ENCODE measurements around the gene NCR2.
"Not testable (repeated sequence)": the region's sequence is repeated elsewhere in the genome, so short reads cannot be mapped to it uniquely, and the experiment has no call there.

Gene NCR2, protein sequence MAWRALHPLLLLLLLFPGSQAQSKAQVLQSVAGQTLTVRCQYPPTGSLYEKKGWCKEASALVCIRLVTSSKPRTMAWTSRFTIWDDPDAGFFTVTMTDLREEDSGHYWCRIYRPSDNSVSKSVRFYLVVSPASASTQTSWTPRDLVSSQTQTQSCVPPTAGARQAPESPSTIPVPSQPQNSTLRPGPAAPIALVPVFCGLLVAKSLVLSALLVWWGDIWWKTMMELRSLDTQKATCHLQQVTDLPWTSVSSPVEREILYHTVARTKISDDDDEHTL

DNA sequence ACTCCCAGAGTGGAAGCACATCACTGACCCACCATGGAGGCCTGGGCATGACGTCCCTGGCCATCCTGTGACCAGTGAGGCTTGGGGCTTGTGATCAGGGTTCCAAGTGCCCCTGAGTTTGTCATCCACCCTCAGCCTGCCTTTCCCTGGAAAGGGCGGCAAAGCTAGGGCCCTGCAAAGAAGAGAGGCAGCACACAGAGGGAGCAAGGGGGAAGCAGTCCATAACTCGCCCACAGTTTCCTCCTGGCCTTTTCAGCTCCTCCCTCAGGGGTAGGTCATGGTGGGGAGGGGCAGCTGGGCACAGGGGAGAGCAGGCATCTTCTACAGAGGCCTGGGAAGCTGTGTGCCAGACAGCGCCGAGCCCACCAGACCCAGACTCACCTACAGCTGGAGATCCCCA is at the start of gene NCR2:
NCR2 (plus strand) TSS at position 313 of the 400 bp plus-strand sequence. CDS start 269 bp downstream, outside the sequence.
- DNase-seq, result no peak

DNA sequence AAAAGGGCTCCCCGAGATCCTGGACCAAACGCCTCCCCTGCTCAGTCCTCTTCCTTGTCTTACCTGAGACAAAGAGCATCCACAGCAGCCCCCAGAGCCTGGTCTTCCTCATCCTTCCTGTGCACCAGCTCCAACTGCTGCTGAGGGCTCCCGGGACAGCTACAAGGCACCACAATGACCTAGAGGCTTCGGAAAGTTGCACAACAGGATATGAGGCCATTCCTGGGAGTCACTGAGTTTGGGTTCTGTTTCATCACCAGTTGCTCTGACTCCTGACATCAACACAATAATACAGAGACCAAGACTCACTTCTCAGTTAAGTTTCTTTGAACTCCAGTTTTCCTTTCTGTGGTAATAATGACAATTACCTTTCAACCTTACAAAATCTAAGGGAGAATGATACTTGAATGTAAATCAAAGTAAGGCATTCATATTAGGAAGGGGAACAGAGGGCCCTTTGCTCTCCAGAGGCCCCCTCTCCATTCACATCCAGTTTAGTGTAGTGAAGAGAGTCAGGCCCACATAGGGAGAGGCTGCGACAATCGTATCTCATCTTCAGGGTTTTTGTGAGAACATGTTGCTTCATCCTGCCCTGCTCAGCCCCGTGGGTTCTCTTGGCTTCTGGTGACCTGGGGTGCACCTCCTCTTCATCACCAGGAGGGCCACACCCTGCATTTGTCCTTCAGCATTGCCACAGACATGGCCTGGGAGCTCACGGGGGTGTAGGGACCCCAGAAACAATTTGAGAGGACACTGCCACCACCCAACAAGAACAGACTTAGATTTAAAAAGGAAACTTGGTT is 48.7 kb upstream of the NCR2 start, which contains the start of gene TREM1:
TREM1 (minus strand) TSS at position 139 of the 803 bp plus-strand sequence; CDS start at position 112, 27 bp downstream.
- DNase-seq, result no peak

GRCh38 chr6:41288030-41288753 is 47.2 kb upstream of the NCR2 start:
- peak; percentile 94 for DNase-seq

DNA sequence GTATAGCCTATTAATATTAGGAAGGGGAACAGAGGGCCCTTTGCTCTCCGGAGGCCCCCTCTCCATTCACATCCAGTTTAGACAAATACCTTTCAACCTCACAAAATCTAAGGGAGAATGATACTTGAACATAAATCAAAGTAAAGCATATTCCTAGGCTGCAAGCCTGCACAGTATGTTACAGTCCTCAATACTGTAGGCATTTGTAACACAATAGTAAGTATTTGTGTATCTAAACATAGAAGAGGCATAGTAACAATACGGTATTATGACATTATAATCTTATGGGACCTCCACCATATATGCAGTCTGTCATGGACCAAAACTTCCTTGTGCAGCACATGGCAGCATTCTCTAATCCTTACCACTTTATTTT is 46.7 kb upstream of the NCR2 start:
- no peak for DNase-seq

GRCh38 chr6:41289815-41290214 is 45.6 kb upstream of the NCR2 start:
- no peak for DNase-seq

DNA sequence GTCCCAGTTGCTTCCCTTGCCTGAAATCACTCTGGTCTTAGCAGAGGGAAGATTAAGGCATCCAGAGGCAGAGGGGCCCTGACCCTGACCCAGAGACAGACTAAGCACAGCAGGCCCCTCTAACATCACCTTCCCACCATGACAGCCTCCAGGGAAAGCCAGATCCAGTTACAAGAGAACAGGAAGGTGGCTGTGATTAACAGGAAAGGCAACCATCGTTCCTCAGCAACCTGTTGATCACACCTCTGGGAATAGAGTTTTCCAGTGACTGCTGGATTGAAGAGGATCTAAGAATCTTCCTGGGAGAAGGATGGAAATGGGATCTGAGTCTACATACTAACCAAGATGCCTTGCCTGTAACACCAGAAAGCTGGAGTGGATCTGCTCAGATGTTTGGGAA is 43.7 kb upstream of the NCR2 start:
- no peak for DNase-seq

DNA sequence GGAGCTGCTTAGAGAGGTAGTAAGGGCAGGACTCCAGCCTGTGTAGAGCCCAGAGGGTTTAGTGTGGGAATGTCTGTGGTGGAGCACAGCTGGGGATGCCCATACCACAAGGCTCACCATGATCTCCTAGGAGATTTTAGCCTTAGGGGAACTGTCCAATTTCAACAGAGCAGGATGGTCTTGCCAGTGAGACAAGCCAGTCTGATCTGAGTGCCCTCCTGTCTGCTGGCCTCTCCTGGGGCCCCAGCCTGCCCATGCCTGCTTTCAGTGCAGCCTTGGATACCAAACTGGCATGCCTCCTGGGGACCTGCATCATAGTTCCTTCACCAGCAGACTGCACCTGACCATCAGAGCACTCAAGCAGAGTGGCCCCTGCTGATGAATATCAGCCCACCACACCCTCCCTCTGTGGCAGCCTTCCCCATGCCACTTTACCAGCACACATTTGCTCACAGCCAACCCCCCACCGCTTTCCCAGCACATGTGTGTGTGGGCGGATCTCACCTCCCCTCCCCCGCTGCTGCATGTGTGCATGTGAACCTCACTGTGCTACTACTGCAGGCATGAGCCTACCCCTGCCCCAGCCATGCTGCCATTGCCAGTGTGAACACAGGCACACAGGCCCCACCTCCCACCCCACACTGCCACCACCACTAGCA is 41.1 kb upstream of the NCR2 start:
- no peak for DNase-seq

- not testable (repeated sequence) for DNase-seq
Observed at GRCh38 chr6:41297248-41297647, 38.2 kb upstream of the NCR2 start.

DNA sequence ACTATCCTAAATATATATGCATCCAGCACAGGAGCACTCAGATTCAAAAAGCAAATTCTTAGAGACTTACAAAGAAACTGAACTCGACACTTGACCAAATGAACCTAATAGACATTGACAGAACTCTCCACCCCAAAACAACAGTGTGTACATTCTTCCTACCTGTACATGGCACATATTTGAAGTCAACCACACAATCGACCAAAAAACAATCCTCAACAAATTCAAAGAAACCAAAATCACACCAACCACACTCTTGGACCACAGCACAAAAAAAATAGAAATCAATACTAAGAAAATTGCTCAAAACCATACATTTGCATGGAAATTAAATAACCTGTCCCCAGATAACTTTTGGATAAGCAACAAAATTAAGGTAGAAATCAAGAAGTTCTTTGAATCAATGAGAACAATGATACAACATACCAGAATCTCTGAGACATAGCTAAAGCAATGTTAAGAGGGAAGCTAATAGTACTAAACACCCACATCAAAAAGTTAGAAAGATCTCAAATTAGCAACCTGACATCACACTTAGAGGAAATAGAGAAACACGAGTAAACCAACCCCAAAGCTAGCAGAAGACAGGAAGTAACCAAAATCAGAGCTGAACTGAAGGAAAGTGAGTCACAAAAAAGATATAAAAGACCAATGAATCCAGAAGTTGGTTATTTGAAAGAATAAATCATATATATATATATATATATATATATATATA is 36.5 kb upstream of the NCR2 start:
- DNase-seq, result no peak

GRCh38 chr6:41302638-41303037 is 32.8 kb upstream of the NCR2 start:
- no peak for DNase-seq

- DNase-seq, result peak; percentile 69
Observed at GRCh38 chr6:41306187-41306854, 29.1 kb upstream of the NCR2 start.

- no peak for DNase-seq
Observed at GRCh38 chr6:41315203-41315602, 20.2 kb upstream of the NCR2 start.

DNA sequence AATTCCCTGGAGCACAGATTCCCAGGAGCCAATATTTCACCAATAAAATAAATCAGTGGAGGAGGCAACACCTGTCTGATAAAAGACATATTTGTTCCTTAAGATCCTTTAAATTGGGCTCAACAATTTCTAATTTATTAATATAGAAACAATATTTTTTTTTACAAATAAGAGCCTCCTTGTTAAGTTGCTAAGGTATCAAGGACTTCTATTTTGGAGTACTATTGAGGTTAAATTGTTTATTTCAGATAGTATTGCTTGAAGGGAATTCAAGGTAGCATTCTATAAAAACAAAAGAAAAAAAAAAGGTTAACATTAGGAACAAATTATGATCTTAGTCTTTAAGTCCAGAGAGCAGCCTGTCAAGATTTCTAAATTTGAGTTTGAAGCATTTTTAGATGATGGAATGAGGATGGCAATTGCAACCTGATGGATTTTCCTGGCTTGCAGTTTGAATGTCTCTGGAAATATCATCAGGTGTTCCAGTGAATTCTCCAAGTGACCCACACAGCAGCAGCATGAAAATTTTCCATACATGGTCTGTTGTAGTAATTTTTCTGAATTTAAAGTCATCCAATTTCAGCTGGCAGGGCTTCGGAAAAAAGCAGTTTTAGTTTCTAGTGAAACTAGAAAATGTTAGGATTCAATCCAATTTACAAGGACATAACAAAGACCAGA is 19.3 kb upstream of the NCR2 start:
- no peak for DNase-seq

GRCh38 chr6:41318261-41318653 is 17.2 kb upstream of the NCR2 start:
- peak; percentile 14 for DNase-seq

GRCh38 chr6:41318654-41319565 is 16.5 kb upstream of the NCR2 start:
- peak; percentile 93 for DNase-seq

GRCh38 chr6:41321183-41321582 is 14.2 kb upstream of the NCR2 start:
- no peak for DNase-seq

DNA sequence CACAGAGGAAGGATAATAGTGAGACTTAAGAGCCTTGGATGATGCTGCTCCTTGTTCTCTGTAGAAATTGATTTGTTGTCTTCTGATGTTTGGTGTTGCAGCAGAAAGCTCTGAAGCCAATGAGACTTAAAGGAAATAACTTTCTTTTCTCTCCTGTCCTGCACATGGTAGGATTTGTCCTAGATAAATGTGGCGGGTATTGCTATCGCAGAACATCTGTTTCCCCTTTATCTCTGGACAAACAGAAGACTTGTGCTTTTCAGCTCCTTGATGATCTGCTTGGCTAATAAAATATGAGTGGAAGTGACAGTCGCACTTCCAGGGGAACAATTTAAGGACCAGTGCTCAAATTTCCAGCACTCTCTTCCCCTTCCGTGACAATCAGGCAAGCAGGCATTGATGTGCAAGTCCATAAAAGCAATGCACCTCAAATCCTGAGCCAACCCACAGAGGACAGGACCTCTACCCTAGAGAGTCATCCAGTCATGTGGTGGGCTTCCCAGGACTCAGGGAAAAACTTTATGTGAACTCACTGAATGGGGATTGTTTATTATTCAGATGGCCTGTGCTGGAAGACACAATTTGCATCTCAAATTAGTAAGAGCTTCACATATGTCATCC is 9.9 kb upstream of the NCR2 start:
- DNase-seq, result no peak

- no peak for DNase-seq
Observed at GRCh38 chr6:41326092-41326491, 9.3 kb upstream of the NCR2 start.

DNA sequence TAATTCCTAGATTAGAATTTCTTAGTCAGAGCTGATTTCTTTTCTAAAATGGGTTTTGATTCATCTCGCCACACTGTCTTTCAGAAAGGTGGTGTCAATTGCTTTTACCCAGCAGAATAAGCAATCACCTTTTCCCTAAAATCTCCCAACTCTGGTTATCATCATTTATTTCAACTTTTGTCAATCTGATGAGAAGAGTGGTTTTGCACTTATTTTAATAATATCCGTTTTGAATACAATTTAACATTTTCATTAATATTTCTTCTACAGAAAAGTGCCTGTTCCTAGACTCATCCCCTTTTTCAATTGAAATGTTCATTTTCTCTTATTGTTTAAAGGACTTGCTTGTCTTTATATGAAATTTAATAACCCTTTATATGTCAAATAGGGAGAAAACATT is 8.2 kb upstream of the NCR2 start:
- no peak for DNase-seq

Measured in NCI-H1436 (cell line).